Left lobe of liver (tissue), 2 donors: ENCODE results near the gene PRRC1. TPM values are rescaled to one million over a fixed set of nuclear protein-coding genes. Genes with fewer than 3 reads are reported as not detected.

ENCODE experiments used
- ATAC-seq: fragments of 200-7000 bp; cut with Tn5 transposase; one replicate; pipeline ENCODE4 v1.9.1; 2020; ENCODE audit warnings: mild to moderate bottlenecking, moderate library complexity
- DNase-seq: peaks from one replicate; pipeline ENCODE4 v3.0.0-alpha.2; 2020; ENCODE audit warnings: low spot score
- total RNA-seq: library from RNA; stranded (reverse); gene quantifications from one replicate; pipeline ENCODE4 v1.2.1, GENCODE V29; 2021
- donor health status: DM: no; HTN: no; CAD: no; lungs with moderate emphysema.
- donor health status: DM: no; HTN: yes; CAD: no.

The PRRC1 gene
- total RNA-seq, 1 donor from 2014 or later, result 28.4 TPM

GRCh38 chr5:127574852-127575679, 57.6 kb downstream of the PRRC1 start:
- no peak for DNase-seq
- ATAC-seq, result no peak

GRCh38 chr5:127577458-127577857, 60.0 kb downstream of the PRRC1 start:
- ATAC-seq, result no peak
- DNase-seq, result no peak

- no peak for ATAC-seq
- no peak for DNase-seq
Measured at GRCh38 chr5:127580731-127581130, 63.3 kb downstream of the PRRC1 start.

- DNase-seq, result no peak
Measured at GRCh38 chr5:127581450-127581849, 64.0 kb downstream of the PRRC1 start.

GRCh38 chr5:127582773-127583370, 65.4 kb downstream of the PRRC1 start:
- ATAC-seq (no peak), DNase-seq (no peak)

More at GRCh38 chr5:127581450-127581849, 64.0 kb downstream of the PRRC1 start:
- ATAC-seq, result no peak

GRCh38 chr5:127583866-127584265, 66.4 kb downstream of the PRRC1 start:
- ATAC-seq (no peak), DNase-seq (no peak)

- ATAC-seq, result no peak
Measured at GRCh38 chr5:127585661-127586060, 68.2 kb downstream of the PRRC1 start.

GRCh38 chr5:127586066-127586770, 68.8 kb downstream of the PRRC1 start:
- no peak for ATAC-seq

More at GRCh38 chr5:127585661-127586060, 68.2 kb downstream of the PRRC1 start:
- DNase-seq, result no peak

GRCh38 chr5:127586811-127587210, 69.4 kb downstream of the PRRC1 start:
- DNase-seq (no peak), ATAC-seq (no peak)

More at GRCh38 chr5:127586066-127586770, 68.8 kb downstream of the PRRC1 start:
- DNase-seq, result no peak

- DNase-seq (no peak), ATAC-seq (no peak)
Measured at GRCh38 chr5:127587246-127587917, 69.9 kb downstream of the PRRC1 start.

- DNase-seq (no peak), ATAC-seq (no peak)
Measured at GRCh38 chr5:127588368-127588767, 70.9 kb downstream of the PRRC1 start.

GRCh38 chr5:127589309-127590030, 72.0 kb downstream of the PRRC1 start:
- DNase-seq, result no peak
- ATAC-seq, result no peak

GRCh38 chr5:127590156-127590722, 72.8 kb downstream of the PRRC1 start:
- DNase-seq (no peak), ATAC-seq (no peak)

- ATAC-seq, result no peak
- no peak for DNase-seq
Measured at GRCh38 chr5:127595484-127596368, 78.3 kb downstream of the PRRC1 start.

- no peak for DNase-seq
Measured at GRCh38 chr5:127596501-127596900, 79.1 kb downstream of the PRRC1 start.

GRCh38 chr5:127599320-127599719, 81.9 kb downstream of the PRRC1 start:
- ATAC-seq, result no peak
- no peak for DNase-seq

More at GRCh38 chr5:127596501-127596900, 79.1 kb downstream of the PRRC1 start:
- ATAC-seq, result no peak

- no peak for ATAC-seq
- no peak for DNase-seq
Measured at GRCh38 chr5:127599847-127600246, 82.4 kb downstream of the PRRC1 start.

- DNase-seq (no peak), ATAC-seq (no peak)
Measured at GRCh38 chr5:127601111-127601510, 83.7 kb downstream of the PRRC1 start.

GRCh38 chr5:127601601-127602000, 84.2 kb downstream of the PRRC1 start:
- ATAC-seq (no peak), DNase-seq (no peak)
